HG02763 (cell line): Measurements from ENCODE around the gene GRPEL1.

ENCODE experiments used
- ATAC-seq: cut with Tn5 transposase; IDR thresholded peaks from one replicate; pipeline ENCODE4 v1.9.1; 2021; ENCODE audit warnings: mild to moderate bottlenecking, moderate library complexity; ENCODE audit not compliant: unreplicated experiment

GRPEL1 gene

DNA sequence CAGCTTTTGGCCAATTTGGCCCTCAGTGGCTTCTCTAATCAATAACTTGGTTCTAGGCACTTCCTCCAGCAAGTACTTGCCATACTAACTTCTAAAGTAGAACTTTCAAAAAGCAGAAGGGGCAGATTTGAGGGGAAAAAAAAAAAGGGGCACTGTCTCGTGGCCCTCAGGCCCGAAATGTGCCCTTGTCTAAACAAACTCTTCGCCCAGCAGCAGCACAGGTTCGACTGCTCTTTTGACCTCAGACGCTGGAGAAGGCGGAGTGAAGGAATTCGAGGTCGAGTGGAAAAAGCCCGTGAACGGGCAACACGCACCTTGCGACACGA, 775 bp downstream of the GRPEL1 start:
- no peak for ATAC-seq

DNA sequence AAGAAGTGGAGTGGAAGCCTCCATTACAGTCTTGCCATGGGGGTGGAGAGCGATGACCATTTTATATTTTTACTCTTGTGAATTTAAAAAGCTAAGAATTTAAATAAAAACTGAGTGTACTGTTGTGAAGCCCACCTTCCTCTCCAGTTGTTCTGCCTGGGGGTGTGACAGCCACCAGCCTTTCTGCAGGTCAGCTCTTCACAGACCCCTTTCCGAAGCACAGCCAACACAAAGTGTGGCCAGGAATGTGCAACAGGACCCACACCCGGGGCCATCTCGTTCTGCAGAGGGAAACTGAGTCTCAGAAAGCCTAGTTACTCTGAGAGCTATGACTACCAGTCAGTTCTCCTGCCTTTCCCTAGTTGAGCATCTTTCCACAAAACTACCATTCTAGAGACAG, 1.4 kb downstream of the GRPEL1 start:
- ATAC-seq: no peak

DNA sequence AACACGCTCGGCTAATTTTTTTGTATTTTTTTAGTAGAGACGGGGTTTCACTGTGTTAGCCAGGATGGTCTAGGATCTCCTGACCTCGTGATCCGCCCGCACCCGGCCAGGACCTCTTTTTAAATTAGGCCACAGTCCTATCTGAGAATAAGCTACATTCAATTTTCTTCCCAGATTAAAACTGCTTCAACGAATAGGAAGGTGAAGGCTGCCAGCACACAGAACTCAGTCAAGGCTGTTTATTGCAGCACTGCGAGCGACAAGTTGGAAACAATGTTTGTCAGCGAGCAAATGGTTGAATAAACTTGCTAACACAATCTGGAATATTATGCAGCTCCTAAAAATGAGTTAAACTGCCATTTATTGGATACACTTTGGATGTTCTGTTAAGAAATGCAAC, 1.9 kb downstream of the GRPEL1 start:
- ATAC-seq: no peak

DNA sequence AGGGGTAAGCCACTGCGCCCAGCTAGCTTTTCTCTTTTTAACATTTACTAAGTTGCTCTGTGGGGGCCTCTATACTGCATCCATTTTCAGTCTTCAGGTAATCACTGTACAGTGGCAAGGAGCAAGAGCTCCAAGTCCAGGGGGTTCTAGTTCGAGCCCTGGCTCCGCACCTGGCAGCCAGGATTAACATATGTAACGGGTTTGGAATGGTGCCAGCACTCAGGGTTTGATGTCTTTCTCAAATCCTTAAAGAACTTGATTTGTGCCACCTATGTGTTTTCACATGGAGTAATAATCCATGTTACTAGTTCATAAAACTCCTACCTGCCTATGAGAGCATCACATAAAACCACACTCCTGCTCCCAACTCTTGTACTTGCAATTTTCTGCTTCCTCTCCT, 4.5 kb downstream of the GRPEL1 start:
- no peak for ATAC-seq

DNA sequence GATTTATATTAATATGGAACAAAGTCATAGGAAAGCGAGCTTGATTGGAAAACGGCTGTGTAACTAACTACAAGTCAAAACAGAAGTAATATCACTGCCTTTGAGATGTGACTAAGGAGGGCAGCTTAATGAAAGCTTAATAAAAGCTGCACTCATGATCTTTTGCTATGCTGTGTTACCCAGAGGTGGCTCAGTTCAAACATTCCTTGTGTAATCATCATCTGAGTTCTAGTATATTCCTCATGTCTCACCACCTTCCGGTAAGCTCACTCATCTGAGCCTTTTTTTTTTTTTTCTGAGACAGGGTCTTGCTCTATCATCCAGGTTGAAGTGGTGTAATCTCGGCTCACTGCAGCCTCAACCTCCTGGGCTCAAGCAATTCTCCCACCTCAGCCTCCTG, 5.0 kb downstream of the GRPEL1 start:
- no peak for ATAC-seq

DNA sequence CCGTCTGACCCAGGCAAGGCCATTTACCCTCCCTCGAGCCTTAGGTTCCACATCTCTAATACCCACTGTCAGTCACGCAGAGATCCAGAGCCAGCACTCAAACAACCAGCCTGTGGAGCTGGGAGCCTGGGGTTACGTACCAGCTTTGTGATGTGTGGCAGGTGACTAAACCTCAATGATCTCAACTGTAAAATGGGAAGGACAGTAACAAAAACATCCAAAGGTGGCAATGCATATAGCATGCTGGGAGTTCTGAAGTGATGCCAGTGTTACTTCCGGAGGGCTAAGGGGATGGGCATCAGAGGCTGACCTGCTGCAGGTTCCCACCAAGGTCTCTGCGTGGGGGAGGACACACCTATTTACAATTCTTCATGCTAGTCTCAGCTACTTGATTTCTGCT, 6.0 kb downstream of the GRPEL1 start:
- ATAC-seq: no peak

DNA sequence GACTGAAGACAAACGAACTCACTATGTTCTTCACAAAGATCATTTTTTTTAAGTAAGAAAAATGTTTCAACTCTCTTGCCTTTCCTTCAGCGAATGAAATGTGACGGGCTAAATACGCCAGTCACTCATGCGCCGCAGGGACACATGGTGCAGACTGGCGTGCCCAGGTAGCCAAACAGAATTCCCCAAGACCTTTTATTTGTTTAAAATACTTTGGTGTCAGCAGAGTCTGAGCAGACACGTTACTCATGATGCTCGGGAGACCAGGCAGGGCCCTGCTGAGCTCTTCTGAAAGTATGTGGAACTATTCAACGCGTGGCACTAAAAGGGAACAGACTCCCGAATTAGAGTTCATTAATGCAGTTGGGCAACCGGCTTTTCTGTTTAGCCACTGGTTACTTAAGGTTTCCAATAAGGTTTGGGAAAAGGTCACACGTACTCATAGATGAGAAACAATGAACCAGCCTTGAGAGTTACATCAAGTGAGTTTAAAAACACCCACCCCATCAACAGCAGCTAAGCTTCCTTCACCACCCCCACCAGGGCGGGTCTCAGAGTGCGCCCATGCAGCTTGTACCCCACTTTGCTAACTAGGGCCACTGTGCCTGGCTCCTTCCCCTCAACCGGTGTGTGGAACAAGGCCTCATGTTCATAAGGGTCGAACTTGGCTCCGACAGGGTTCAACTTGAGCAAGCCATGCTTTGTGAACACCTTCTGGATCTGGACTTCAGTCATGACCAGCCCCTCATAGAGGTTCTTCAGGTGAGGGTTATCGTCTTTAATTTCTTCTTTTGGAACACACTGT, 7.3 kb downstream of the GRPEL1 start:
- no peak for ATAC-seq

DNA sequence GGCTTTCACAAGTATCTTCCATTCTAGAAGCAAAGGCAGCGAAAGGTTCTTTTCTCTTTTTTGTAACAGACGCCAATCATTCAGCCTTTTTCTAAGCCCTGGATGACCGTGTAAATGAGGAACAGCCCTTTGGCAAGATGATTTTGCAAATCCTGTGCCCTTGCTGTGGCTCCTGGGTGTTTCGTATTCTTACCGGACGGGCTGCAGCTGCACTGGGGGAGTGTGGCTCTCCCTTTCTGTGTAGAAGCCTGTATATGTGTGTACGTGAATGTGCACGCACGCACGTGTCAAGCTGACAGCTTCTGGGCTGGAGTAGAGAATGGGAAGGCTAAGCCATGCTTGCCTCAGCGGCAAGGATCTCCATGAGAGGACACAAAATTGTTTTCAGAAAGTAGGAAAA, 8.2 kb downstream of the GRPEL1 start:
- ATAC-seq: no peak

DNA sequence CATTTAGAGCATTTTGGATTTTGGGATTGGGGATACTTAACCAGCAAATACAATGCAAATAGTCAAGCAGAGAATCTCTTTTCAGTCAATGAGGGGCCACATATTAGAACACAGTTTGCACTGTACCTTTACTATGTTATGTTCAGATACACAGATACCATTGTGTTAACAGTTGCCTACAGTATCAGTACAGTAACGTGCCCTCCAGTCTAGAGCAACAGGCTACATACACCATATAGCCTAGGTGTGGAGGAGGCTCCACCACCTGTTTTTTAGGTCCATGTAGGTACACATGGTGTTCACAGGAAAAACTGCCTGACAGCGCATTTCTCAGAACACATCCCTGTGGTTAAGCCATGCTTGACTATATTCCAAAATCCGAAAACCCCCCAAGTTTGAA, 9.1 kb downstream of the GRPEL1 start:
- no peak for ATAC-seq

DNA sequence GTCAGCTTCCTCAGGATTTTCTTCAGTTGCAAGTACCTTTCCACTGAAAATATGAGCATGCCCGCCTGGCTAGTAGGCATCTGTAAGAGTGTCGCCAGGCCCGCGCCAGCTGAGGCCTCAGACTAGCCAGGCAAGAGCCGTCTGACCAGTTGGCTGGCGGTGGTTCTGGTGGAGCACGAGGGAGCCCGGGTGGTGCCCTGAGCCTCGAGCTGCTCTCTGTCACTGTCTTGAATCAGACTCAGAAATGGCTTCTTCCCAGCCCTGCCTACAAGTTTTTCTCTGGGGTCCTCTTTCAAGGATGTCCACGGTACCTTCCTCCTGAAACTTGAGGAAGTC, 11.9 kb downstream of the GRPEL1 start:
- no peak for ATAC-seq

DNA sequence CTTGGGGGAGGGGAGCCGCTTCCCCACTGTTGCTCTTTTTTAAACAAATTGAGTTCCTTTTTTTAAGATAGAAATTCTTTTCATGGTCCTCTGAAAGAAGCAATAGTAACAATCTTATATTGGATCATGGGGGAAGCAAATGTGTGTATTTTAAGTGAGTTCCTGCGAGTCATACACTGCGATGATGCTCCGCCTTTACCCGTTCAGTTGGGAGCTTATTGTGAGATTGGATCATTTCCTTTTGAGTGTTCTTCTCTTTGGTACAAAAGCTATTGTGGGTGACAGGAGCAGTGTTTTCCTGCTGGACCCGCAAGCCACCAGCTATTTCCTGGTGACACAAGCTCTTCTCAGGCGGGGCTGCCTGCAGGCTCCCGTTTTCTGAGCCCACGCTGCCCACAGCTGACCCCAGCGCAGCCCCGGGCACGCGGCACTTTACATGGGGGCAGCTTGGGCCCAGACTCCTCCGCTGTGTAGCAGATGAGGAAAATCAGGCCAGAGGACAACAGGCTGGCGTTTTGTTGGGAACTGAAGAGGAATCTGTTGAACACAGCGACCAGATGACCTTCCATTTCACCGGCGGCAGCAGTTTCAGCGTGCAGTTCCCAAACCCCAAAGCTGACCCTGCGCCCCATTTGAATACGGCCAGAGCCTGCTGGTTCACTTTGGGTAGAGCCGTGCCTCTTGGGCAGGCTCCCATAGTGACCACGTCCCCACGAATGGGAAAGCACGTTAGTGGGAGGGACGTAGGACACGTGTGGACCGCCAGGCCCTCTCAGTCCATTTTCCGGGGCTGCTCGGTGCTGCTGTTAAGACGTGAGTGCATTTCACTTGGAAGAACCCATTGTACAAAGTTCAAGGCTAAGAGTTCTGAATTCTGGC, 12.5 kb downstream of the GRPEL1 start:
- ATAC-seq: no peak

DNA sequence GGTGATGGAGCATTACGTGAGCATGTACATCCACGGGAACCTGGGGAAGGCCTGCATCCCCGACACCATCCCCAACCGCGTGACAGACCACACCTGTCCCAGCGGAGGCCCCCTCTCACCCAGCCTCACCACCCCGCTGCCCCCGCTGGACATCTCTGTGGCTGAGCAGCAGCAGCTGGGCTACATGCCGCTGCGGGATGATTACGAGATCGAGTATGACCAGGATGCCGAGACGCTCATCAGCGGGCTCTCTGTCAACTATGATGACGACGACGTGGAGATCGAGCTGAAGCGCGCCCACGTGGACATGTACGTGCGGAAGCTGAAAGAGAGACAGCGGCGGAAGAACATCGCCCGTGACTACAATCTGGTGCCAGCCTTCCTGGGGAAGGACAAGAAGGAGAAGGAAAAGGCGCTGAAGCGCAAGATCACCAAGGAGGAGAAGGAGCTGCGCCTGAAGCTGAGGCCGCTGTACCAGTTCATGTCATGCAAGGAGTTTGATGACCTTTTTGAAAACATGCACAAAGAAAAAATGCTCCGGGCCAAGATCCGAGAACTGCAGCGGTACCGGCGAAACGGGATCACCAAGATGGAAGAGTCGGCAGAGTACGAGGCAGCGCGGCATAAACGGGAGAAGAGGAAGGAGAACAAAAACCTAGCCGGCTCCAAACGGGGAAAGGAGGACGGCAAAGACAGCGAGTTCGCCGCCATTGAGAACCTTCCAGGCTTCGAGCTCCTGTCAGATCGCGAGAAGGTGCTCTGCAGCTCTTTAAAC, 13.6 kb downstream of the GRPEL1 start:
- ATAC-seq: no peak

DNA sequence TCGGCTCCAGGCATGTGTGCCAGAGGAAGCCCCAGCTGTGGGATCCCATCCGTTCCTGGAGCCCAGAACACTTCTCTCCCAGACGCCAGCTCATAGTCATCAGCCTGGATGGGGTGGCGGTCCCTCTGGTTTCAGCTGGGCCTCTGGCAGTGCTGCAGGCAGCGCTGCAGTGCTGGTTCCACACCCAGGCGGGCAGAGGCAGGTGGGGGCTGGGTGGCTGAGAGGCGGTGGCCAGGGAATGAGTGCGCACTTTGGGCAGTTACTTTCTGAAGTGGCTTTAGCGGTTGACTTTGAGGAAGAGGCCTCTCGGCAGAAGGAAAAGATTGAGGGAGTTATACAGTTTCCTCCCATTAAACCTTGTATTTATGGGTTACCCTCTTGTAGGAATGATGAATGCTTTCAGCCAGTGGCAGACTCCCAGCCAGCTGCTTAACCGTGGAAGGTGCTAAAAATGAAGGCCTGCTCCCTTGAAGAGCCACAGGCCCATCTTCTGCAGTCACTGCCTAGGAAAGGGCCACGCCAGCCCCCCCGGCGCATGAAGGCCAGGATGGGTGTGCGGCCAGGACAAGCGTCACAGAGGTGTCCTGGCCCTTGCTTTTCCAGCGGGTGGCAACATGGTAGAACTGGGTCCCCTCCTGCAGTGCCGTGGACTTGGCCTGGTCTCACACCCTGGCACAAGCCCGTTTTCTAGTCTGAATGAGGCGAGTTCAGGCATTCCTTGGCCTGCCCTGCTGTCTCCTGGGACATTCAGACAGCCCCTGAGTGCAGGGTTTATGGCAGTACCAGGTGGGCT, 14.7 kb downstream of the GRPEL1 start:
- no peak for ATAC-seq

DNA sequence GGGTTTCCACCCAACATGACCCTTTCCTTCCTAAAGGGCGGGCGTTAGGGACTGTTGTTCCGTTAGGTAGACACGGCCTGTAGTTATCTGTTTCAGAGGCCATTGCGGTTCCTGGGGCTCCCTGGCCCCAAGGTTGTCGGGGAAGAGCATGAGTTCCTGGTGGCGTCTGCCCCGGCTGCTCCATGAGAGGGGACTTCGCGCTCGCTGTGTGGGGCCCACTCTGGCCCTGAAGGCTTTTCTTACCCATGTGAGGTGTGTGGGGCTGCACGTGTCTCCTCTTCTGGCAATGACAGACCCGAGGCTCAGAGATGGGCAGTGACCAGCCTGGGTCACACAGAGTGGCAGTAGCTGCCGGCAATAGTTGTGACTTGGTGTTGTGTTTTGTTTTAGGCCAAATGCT, 15.6 kb downstream of the GRPEL1 start:
- no peak for ATAC-seq

DNA sequence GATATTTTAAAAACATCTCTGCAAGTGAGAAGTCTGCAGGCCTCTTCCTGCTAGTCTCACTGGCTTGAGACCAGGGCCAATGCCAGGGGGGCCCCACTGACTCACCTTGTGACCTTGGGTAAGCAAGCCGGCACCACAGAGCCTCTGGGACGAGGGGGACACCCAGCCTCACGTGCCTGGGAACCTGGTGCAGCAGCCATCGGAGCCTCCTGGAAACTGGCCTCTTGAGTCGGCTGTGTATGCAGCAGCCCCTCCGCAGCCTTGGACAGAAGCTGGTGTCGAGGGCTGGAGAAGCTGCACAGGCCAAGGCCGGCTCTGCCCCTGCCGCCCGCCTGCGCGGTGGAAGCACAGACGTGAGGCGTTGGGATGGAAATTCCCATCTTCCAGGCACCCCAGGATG, 16.0 kb downstream of the GRPEL1 start:
- no peak for ATAC-seq

DNA sequence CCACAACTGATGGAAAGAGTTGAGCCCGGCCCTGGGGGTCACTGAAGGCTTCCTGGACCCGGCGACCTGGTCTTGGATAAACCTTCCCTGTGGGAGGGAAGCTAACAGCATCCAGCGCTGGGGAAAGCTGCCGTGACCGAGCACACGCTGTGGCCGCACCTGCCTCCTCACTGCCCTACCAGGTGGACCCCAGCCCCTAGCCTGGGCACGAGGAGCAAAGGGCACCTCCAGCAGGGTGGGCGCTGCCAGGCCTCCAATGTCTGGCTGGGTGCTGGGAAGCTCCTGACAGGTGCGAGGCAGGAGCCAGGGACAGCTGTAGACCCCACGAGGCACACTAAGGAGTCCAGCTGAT, 16.7 kb downstream of the GRPEL1 start:
- ATAC-seq: no peak

DNA sequence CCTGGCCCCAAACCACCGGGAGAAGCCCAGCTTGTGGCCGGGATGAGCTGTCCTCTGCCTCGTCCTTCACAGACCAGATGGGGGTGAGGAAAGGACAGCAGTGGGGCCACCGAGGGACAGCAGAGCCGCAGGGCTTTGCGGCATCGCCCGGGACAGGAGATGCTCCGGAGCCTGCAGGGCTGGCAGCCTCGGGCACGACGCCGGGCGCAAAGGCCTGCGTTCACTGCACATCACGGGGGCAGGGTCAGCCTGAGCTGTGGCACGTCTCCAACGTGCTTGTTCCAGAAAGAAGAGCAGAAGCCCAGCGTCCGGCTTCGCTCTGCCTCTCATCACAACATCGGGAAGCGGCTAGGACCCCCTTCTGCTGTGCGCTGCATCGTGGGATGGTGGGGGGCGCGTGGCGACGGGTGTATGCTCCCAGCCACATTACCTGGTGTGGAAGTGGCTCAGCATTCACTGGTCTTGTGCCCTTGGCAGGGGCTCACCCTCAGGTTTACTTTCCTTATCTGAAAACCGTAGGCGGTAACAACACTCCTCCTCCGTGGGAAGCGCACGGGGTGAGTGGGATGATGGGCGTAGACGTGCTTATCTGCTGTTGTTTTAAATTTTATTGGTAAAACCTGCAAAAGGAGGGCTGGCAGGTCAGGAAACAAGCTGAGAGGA, 17.3 kb downstream of the GRPEL1 start:
- no peak for ATAC-seq

DNA sequence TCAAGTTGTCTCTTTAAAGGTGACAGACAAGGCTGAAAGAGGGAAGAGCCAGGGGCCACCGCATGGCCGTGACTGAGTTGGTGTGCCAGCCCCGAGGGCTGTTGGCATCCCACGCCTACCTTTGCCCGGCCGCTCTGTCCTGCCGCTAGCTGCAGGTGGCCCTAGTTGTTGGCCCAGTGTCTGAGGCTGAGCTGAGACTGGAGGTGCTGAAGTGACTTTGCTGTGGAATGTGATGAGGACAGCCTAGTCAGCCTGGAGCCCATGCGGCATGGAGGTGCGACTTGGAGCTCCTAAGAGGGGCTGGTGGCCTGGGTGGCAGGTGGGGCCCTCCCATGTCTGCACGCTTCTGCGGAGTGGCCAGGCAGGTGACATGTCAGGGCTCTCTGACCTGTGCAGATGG, 18.1 kb downstream of the GRPEL1 start:
- no peak for ATAC-seq

DNA sequence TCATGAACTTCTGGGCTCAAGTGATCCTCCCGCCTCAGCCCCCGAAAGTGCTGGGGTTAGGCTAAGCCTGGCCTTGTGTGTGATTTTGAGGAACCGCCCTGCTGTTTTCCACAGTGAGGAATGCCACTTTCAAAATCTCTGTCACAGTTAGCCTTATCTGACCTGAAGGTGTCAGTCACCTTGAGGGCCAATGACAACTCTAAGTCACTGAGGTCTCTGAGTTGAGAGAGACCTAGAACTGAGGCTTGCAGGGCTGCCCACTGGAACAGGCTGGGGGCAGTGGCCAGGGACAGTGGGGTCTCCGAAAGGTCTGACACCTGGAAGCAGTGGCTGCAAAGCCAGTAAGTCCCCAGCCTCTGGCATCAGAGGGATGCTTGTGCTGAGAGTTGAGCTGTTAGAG, 18.6 kb downstream of the GRPEL1 start:
- no peak for ATAC-seq

DNA sequence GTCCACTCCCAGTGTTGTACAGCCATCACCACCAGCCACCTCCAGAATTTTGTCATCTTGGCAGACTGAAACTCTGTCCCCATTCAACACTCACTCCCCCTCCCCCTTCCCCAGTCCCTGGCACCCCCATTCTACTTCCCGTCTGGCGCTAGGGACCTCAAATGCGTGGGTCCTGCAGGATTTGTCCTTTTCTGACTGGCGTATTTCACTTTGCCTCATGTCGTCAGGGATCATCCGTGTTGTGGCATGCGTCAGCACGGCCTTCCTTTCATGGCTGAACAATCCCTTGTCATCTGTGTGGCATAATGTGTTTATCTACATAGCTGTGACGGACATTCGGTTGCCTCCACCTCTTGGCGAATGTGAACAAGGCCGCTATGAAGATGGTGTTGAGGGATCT, 19.2 kb downstream of the GRPEL1 start:
- no peak for ATAC-seq

DNA sequence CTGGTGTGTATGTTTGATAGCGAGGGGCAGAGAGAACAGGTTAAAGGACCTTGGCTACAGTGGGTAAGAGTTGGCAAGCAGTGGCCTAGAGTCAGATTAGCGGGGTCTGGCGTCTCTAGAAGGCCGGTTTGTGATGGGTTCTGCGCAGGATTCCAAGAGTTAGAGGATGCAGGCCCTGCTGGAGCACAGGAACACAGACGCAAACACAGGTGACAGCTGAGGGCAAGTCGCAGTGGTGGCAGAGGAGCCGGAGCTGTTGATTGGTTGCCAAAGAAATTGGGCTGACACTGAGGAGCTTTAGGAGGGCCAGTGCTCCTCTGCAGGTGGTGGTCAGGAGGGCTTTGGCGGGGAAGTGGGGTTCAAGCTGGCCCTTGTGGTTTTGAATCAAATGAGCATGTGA, 20.9 kb downstream of the GRPEL1 start:
- no peak for ATAC-seq
